ENCODE data around the gene SENP2.

DNA sequence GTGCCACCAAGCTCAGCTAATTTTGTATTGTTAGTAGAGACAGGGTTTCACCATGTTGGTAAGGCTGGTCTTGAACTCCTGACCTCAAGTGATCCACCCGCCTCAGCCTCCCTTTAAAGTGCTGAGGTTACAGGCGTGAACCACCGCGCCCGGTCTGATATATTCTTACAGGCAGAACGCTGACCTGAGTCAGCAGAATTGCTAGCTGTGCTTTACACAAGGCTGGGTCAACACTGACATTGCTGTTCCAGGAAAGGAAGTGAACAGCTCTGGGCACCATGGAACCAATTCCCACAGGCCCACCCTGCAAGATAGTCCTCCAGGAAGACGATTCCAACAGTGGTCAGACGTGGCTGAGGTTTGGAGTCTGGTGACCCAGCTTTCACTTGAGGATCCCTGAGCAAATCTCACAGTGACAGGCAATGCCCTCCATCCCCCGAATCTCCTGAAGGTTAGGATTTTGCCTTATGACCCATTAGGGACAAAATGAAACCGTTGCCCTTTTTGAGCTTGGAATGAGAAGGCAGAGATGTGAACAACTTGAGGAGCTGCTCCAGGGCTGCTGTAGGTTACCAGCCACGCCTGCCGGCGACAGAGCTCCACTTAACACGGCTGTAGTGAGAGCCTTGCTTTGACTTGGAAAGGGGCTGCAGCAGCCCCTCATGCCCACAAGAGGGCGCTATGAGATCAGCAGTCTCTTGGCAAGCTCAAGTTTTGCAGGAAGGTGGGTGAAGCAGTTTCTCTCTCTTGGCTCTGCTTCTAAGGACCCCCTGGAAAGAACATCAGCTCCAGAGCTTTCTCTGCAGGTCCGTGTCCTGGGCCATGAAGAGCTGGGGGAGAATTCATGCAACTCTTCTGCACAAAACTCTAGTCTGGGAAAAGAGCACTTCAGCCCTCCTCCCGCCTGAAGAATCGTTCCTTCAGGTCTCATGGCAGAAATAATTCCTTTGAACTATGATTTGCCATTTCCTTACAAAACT is 74.1 kb downstream of the SENP2 start:
- TF ChIP-seq PTRF (tag; IDR thresholded peaks at IDR 0.05) (no peak), MBD2 (IDR thresholded peaks at IDR 0.05; ENCODE audit: borderline replicate concordance, low read depth) (no peak), NFATC3 (IDR thresholded peaks at IDR 0.05) (no peak), ZNF76 (CRISPR knock-in tag; IDR thresholded peaks at IDR 0.05; ENCODE audit: borderline replicate concordance) (no peak), CREB1 (IDR thresholded peaks at IDR 0.05) (no peak), CREB1 (CRISPR knock-in tag; IDR thresholded peaks at IDR 0.05) (no peak), RFX7 (CRISPR knock-in tag; IDR thresholded peaks at IDR 0.05) (no peak)
